ENCODE data around the gene ZC3H4. TPM values are rescaled to one million over a fixed set of nuclear protein-coding genes. Genes with fewer than 3 reads are reported as not detected.

ZC3H4 gene
- total RNA-seq, 1 experiment from 2014 or later: 45.1 TPM

DNA sequence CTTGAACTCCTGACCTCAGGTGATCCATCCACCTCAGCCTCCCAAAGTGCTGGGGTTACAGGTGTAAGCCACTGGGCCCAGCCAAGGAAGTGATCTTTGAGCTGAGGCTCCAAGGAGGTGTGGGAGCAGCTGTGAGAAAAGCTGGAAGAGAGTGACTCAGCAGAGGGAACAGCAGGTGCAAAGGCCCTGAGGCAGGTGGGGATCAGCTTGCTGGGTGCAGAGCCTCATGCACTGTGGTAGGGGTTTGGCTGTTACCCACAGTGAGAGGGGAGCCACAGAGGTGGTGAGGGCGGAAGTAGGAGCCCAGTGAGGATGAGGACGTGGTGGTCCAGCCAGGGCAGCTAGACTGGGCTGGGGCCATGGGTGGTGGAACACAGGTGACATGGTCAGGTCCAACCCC is 87.4 kb downstream of the ZC3H4 start:
- Histone ChIP-seq H3K9me2 (ENCODE audit: insufficient read depth) (no peaks in the 10 kb centered on the region), H3K36me3 (ENCODE audit: control insufficient read depth in 1 of 2, insufficient read depth in 2 of 2, low read length in 2 of 2) (no peaks in the 10 kb centered on the region), H3K27ac (ENCODE audit: low read depth, low read length) (no peak overlapping the region), H3K9me3 (ENCODE audit: control insufficient read depth in 1 of 2, insufficient read depth in 1 of 2, low read depth in 1 of 2, low read length in 2 of 2) (no peaks in the 10 kb centered on the region), H3K27me3 (ENCODE audit: insufficient read depth, low read length) (no peaks in the 10 kb centered on the region), H2AFZ (ENCODE audit: low read depth, low read length, poor library complexity, severe bottlenecking) (no peak overlapping the region), H4K20me1 (ENCODE audit: insufficient read depth) (no peaks in the 10 kb centered on the region), H3K79me2 (ENCODE audit: insufficient read depth, low read length) (no peaks in the 10 kb centered on the region), H3K4me3 (replicated peaks in 1 of 2; ENCODE audit: low read depth in 1 of 2, low read length in 2 of 2) (no peak overlapping the region), H3K4me1 (ENCODE audit: control insufficient read depth in 1 of 2, insufficient read depth in 2 of 2, low read length in 2 of 2) (peaks cover 2 to 5% of the 10 kb centered on the region in 2 experiments; a peak in 3 of 4 replicates), H3K9ac (ENCODE audit: low read length) (no peak overlapping the region), H3K4me2 (ENCODE audit: low read length) (no peak overlapping the region)
- ChIA-PET RAD21 (ENCODE audit: low non-redundant PET in 1 of 2, low total read pairs in 2 of 2, uncharacterized antibody in 2 of 2, unreplicated experiment in 2 of 2) (no interaction called here), CTCF (interaction anchor here (1.1 to 1.5 kb wide), 2 partner anchors 9 to 13 kb away, joined by 3 to 4 read pairs; no protein-coding TSS in a partner anchor), POLR2A (no interaction called here)
- BruUV-seq (replicated peaks): no TSS peak
- DNase-seq (ENCODE audit: low read depth, low spot score): no peak
- no peak for TF ChIP-seq POLR2AphosphoS5 (IDR thresholded peaks at IDR 0.05; ENCODE audit: low read depth, low read length)
- ATAC-seq: no peak
- intact Hi-C loops (cut with micrococcal nuclease): no loop called here

DNA sequence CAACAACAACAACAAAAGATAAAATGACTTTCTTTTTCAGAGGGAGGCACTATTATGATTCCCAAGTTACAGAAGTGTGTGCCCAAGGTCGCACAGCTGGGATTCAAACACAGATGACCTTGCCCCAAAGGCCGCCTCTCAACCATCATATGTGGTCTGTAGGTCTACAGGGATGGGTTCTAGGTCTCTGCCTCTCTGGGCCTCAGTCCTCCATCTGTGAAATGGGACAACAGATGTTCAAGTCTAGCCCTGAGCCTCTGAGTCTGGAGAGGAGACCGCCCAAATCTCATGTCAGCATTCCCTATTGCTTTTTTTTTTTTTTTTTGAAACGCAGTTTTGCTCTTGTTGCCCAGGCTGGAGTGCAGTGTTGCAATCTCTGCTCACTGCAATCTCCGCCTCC is 89.1 kb downstream of the ZC3H4 start:
- ChIA-PET RAD21 (ENCODE audit: low non-redundant PET in 1 of 2, low total read pairs in 2 of 2, uncharacterized antibody in 2 of 2, unreplicated experiment in 2 of 2) (no interaction called here), POLR2A (no interaction called here), CTCF (no interaction called here)
- BruUV-seq (replicated peaks): no TSS peak
- H3K9me2 ChIP-seq (ENCODE audit: insufficient read depth): no peaks in the 10 kb centered on the region
- no peaks in the 10 kb centered on the region for H3K27me3 ChIP-seq (ENCODE audit: insufficient read depth, low read length)
- H3K9ac ChIP-seq (ENCODE audit: low read length): no peak overlapping the region
- DNase-seq (ENCODE audit: low read depth, low spot score) (no peak), ATAC-seq (no peak)
- no peak overlapping the region for H3K27ac ChIP-seq (ENCODE audit: low read depth, low read length)
- H4K20me1 ChIP-seq (ENCODE audit: insufficient read depth): no peaks in the 10 kb centered on the region
- H3K4me3 ChIP-seq (replicated peaks in 1 of 2; ENCODE audit: low read depth in 1 of 2, low read length in 2 of 2): no peak overlapping the region
- no peaks in the 10 kb centered on the region for H3K9me3 ChIP-seq (ENCODE audit: control insufficient read depth in 1 of 2, insufficient read depth in 1 of 2, low read depth in 1 of 2, low read length in 2 of 2)
- no peaks in the 10 kb centered on the region for H3K36me3 ChIP-seq (ENCODE audit: control insufficient read depth in 1 of 2, insufficient read depth in 2 of 2, low read length in 2 of 2)
- H2AFZ ChIP-seq (ENCODE audit: low read depth, low read length, poor library complexity, severe bottlenecking): no peak overlapping the region
- H3K4me2 ChIP-seq (ENCODE audit: low read length): no peak overlapping the region
- H3K4me1 ChIP-seq (ENCODE audit: control insufficient read depth in 1 of 2, insufficient read depth in 2 of 2, low read length in 2 of 2): peaks cover 3 to 15% of the 10 kb centered on the region in 2 experiments; a peak in 3 of 4 replicates
- intact Hi-C loops (cut with micrococcal nuclease): no loop called here
- H3K79me2 ChIP-seq (ENCODE audit: insufficient read depth, low read length): no peaks in the 10 kb centered on the region
- TF ChIP-seq EGR1 (IDR thresholded peaks at IDR 0.05; ENCODE audit: low read depth) (no peak), YY1 (IDR thresholded peaks at IDR 0.05; ENCODE audit: extremely low read depth, insufficient replicate concordance, low read depth, low read length) (no peak), ZFX (IDR thresholded peaks at IDR 0.05) (no peak), EZH2phosphoT487 (IDR thresholded peaks at IDR 0.05; ENCODE audit: borderline replicate concordance) (no peak), EZH2 (IDR thresholded peaks at IDR 0.05) (no peak), ZNF274 (IDR thresholded peaks at IDR 0.05; ENCODE audit: low read depth, low read length) (no peak), SRF (IDR thresholded peaks at IDR 0.05; ENCODE audit: low read depth) (no peak), FOSL1 (IDR thresholded peaks at IDR 0.05; ENCODE audit: low read depth) (no peak), POLR2AphosphoS5 (IDR thresholded peaks at IDR 0.05; ENCODE audit: low read depth, low read length) (no peak), CBX3 (IDR thresholded peaks at IDR 0.05; ENCODE audit: low read depth) (no peak), SIN3A (IDR thresholded peaks at IDR 0.05; ENCODE audit: low read depth) (no peak), JUND (IDR thresholded peaks at IDR 0.05) (no peak)
- TF ChIP-seq, protein P1, sequence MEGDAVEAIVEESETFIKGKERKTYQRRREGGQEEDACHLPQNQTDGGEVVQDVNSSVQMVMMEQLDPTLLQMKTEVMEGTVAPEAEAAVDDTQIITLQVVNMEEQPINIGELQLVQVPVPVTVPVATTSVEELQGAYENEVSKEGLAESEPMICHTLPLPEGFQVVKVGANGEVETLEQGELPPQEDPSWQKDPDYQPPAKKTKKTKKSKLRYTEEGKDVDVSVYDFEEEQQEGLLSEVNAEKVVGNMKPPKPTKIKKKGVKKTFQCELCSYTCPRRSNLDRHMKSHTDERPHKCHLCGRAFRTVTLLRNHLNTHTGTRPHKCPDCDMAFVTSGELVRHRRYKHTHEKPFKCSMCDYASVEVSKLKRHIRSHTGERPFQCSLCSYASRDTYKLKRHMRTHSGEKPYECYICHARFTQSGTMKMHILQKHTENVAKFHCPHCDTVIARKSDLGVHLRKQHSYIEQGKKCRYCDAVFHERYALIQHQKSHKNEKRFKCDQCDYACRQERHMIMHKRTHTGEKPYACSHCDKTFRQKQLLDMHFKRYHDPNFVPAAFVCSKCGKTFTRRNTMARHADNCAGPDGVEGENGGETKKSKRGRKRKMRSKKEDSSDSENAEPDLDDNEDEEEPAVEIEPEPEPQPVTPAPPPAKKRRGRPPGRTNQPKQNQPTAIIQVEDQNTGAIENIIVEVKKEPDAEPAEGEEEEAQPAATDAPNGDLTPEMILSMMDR (IDR thresholded peaks at IDR 0.05 in 2 of 3, conservative IDR thresholded peaks at IDR 0.05 in 1 of 3; ENCODE audit: borderline replicate concordance in 1 of 3, insufficient read depth in 1 of 3, low read depth in 2 of 3, low read length in 2 of 3): no peak
- TF ChIP-seq, protein P2, sequence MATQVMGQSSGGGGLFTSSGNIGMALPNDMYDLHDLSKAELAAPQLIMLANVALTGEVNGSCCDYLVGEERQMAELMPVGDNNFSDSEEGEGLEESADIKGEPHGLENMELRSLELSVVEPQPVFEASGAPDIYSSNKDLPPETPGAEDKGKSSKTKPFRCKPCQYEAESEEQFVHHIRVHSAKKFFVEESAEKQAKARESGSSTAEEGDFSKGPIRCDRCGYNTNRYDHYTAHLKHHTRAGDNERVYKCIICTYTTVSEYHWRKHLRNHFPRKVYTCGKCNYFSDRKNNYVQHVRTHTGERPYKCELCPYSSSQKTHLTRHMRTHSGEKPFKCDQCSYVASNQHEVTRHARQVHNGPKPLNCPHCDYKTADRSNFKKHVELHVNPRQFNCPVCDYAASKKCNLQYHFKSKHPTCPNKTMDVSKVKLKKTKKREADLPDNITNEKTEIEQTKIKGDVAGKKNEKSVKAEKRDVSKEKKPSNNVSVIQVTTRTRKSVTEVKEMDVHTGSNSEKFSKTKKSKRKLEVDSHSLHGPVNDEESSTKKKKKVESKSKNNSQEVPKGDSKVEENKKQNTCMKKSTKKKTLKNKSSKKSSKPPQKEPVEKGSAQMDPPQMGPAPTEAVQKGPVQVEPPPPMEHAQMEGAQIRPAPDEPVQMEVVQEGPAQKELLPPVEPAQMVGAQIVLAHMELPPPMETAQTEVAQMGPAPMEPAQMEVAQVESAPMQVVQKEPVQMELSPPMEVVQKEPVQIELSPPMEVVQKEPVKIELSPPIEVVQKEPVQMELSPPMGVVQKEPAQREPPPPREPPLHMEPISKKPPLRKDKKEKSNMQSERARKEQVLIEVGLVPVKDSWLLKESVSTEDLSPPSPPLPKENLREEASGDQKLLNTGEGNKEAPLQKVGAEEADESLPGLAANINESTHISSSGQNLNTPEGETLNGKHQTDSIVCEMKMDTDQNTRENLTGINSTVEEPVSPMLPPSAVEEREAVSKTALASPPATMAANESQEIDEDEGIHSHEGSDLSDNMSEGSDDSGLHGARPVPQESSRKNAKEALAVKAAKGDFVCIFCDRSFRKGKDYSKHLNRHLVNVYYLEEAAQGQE (IDR thresholded peaks at IDR 0.05; ENCODE audit: low read depth): no peak
- TF ChIP-seq, protein P3, sequence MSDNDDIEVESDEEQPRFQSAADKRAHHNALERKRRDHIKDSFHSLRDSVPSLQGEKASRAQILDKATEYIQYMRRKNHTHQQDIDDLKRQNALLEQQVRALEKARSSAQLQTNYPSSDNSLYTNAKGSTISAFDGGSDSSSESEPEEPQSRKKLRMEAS (IDR thresholded peaks at IDR 0.05): no peak
- TF ChIP-seq, protein P4, sequence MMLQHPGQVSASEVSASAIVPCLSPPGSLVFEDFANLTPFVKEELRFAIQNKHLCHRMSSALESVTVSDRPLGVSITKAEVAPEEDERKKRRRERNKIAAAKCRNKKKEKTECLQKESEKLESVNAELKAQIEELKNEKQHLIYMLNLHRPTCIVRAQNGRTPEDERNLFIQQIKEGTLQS (IDR thresholded peaks at IDR 0.05): no peak
